ENCODE measurements around the gene RABGAP1L. TPM values are rescaled to one million over a fixed set of nuclear protein-coding genes. Genes with fewer than 3 reads are reported as not detected.
A peak's percentile ranks its signal among the peaks of the same experiment; 100 is the strongest.

Gene RABGAP1L
- total RNA-seq, 3 donors from 2014 or later: 46.1 to 74.7 (median 59.2) TPM

DNA sequence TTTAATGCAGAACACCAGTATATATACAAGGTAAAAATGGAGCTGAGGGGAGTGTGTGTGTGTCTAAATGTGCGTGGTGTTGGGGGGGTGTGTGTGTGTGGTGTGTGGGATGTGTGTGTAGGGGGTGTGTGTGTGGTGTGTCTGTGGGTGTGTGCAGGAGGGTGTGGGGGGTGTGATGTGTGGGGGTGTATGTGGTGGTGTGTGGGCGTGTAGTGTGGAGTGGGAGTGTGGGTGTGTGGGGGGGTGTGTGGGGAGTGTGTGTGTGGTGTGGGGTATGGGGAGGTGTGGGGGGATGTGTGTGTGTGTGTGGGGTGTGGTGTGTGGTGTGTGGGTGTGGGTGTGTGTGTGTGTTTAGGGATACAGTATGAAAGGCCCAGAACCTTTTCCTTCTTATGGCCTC, 638.1 kb downstream of the RABGAP1L start:
- no peak overlapping the region for H3K4me3 ChIP-seq
- H3K9me3 ChIP-seq: no peaks in the 10 kb centered on the region
- TF ChIP-seq, protein P1, sequence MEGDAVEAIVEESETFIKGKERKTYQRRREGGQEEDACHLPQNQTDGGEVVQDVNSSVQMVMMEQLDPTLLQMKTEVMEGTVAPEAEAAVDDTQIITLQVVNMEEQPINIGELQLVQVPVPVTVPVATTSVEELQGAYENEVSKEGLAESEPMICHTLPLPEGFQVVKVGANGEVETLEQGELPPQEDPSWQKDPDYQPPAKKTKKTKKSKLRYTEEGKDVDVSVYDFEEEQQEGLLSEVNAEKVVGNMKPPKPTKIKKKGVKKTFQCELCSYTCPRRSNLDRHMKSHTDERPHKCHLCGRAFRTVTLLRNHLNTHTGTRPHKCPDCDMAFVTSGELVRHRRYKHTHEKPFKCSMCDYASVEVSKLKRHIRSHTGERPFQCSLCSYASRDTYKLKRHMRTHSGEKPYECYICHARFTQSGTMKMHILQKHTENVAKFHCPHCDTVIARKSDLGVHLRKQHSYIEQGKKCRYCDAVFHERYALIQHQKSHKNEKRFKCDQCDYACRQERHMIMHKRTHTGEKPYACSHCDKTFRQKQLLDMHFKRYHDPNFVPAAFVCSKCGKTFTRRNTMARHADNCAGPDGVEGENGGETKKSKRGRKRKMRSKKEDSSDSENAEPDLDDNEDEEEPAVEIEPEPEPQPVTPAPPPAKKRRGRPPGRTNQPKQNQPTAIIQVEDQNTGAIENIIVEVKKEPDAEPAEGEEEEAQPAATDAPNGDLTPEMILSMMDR (IDR thresholded peaks at IDR 0.05): no peak
- no peak for ATAC-seq
- H3K4me1 ChIP-seq (ENCODE audit: low read depth): peaks cover 4% of the 10 kb centered on the region
- no peaks in the 10 kb centered on the region for H3K36me3 ChIP-seq (ENCODE audit: low read depth)
- no peak for DNase-seq
- intact Hi-C loops (cut with DNase I, micrococcal nuclease): no loop called here

- Histone ChIP-seq H3K36me3 (ENCODE audit: low read depth) (no peaks in the 10 kb centered on the region), H3K4me1 (ENCODE audit: low read depth) (peaks cover 4% of the 10 kb centered on the region), H3K9me3 (no peaks in the 10 kb centered on the region), H3K4me3 (no peak overlapping the region)
- TF ChIP-seq, protein P1 (IDR thresholded peaks at IDR 0.05): no peak
- ATAC-seq (no peak), DNase-seq (no peak)
- intact Hi-C loops (cut with DNase I, micrococcal nuclease): no loop called here
Measured at GRCh38 chr1:174799136-174799479, 639.8 kb downstream of the RABGAP1L start.

DNA sequence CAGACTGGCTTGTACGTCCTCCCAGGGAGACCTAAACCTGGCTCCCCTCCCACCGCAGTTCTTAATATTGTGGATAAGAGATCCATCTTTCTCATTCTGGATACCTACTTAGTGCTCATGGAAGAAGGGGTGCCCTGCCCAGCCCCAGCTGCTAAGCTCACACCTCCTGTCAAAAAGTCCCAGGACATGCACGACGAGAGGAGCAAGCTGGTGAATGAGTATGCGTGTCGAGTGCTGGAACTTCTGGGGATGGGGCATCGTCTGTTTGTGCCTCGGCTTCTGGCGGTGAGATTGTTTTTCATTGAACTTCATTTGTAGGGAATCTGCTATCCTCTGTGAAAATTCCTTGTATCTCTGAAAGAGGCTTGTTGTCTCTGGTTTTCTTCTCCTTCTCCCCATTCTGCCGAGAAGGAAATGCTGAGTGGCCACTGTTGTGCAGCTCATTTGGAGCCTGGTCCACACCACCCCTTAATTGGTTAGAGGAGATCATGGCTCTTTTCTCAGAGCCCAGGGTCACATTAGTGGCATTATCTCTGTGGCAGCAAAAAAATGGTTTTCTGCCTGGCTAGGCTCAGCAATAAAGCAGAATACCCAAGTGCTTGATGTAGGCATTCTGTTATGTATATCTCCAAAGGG, 641.0 kb downstream of the RABGAP1L start:
- H3K9me3 ChIP-seq: no peaks in the 10 kb centered on the region
- DNase-seq (peak in 2 of 3 donors; percentile 16 to 29), ATAC-seq (peak; percentile 40)
- no peaks in the 10 kb centered on the region for H3K36me3 ChIP-seq (ENCODE audit: low read depth)
- H3K4me3 ChIP-seq: peak overlapping the region; percentile 11
- TF ChIP-seq, protein P1 (IDR thresholded peaks at IDR 0.05): no peak
- intact Hi-C loops (cut with DNase I, micrococcal nuclease): no loop called here
- peaks cover 4% of the 10 kb centered on the region for H3K4me1 ChIP-seq (ENCODE audit: low read depth)

DNA sequence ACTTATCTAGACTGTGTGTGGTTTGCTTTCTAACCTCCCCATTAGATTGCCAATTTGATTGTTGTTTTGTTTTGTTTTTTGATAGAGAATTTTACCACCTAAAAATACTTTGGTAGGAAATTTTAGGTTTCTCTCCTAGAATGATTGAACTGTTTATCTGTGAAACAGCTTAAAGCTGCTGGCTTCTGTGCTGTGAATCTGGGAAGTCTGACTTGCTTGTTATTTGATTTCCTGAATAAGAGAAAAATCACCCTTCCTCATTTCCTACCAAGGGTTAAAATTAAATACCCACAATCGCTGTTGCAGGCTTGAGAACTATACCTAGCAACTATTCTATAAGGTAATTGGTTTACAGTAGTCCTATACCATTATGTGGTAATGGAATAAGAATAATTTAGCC, 641.6 kb downstream of the RABGAP1L start:
- intact Hi-C loops (cut with DNase I, micrococcal nuclease): no loop called here
- no peaks in the 10 kb centered on the region for H3K9me3 ChIP-seq

DNA sequence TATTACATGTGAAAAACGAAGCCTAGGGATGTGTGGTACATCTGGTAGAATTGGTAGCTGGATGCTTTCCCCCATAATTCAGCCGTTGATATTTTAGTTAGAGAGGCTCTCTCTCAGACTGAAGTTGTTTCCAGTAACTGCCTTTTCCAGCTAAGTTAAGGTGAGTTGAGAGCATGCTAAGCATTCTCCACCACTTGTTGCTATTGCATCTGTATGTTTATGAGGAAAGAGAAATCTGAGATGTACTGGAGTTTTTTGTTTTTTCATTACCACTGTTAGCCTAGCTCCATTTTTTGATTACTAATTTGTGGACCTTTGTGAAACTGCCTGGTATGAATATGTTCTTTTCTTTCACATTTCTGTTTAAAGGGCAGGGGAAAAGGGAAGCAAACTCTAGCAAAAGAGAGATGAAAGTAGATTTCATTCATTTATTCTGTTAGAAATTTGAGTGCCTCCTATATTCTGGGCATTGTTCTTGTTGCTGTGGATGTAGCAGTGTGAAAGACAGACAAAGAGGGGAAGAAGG, 650.5 kb downstream of the RABGAP1L start:
- no peak for DNase-seq
- no peaks in the 10 kb centered on the region for H3K36me3 ChIP-seq (ENCODE audit: low read depth)
- ATAC-seq: no peak
- TF ChIP-seq, protein P1 (IDR thresholded peaks at IDR 0.05): no peak
- H3K4me1 ChIP-seq (ENCODE audit: low read depth): no peaks in the 10 kb centered on the region
- H3K4me3 ChIP-seq: no peak overlapping the region
- H3K9me3 ChIP-seq: no peaks in the 10 kb centered on the region
- intact Hi-C loops (cut with DNase I, micrococcal nuclease): no loop called here

More for the DNA sequence above, 641.6 kb downstream of the RABGAP1L start:
- ATAC-seq (no peak), DNase-seq (no peak)
- TF ChIP-seq, protein P1 (IDR thresholded peaks at IDR 0.05): no peak
- no peak overlapping the region for H3K4me3 ChIP-seq
- H3K4me1 ChIP-seq (ENCODE audit: low read depth): peaks cover 4% of the 10 kb centered on the region
- H3K36me3 ChIP-seq (ENCODE audit: low read depth): no peaks in the 10 kb centered on the region

Measured in mucosa of descending colon (tissue), 3 donors.